GM23338 (cell line): ENCODE measurements around the gene C6orf120. TPM values are rescaled to one million over a fixed set of nuclear protein-coding genes. Genes with fewer than 3 reads are reported as not detected.

Experiments
- ATAC-seq: fragments of 200-7000 bp; cut with Tn5 transposase; 3 replicates; pipeline ENCODE4 v1.9.1; 2020
- DNase-seq: peaks from one replicate; pipeline ENCODE4 v3.0.0-alpha.2; 2015; ENCODE audit warnings: low spot score
- H2AFZ ChIP-seq: fragments of 200-600 bp; sonication (generic); 2 replicates; pipeline ENCODE4 v1.8.0; 2016; ENCODE audit warnings: antibody characterized with exemption, mild to moderate bottlenecking, moderate library complexity
- H3F3A ChIP-seq: fragments of 200-600 bp; sonication (generic); replicated peaks from 2 replicates; pipeline ENCODE4 v1.8.0; 2017; ENCODE audit warnings: antibody characterized with exemption, mixed run types, low read depth
- H3K27ac ChIP-seq: fragments of 200-600 bp; sonication (generic); 2 replicates; pipeline ENCODE4 v1.6.1; 2016; ENCODE audit warnings: low read depth
- H3K27me3 ChIP-seq: fragments of 200-600 bp; sonication (generic); 2 replicates; pipeline ENCODE4 v1.8.0; 2016; ENCODE audit warnings: mild to moderate bottlenecking, mixed run types, moderate library complexity; ENCODE audit not compliant: insufficient read depth
- H3K36me3 ChIP-seq: fragments of 200-600 bp; sonication (generic); 2 replicates; pipeline ENCODE4 v1.8.0; 2016; ENCODE audit warnings: mild to moderate bottlenecking; ENCODE audit not compliant: insufficient read depth
- H3K4me1 ChIP-seq: fragments of 200-600 bp; sonication (generic); 2 replicates; pipeline ENCODE4 v1.8.0; 2016; ENCODE audit warnings: mild to moderate bottlenecking, moderate library complexity; ENCODE audit not compliant: insufficient read depth
- H3K4me2 ChIP-seq: fragments of 200-600 bp; sonication (generic); 2 replicates; pipeline ENCODE4 v1.7.1; 2017; ENCODE audit warnings: mixed run types
- H3K4me3 ChIP-seq: fragments of 200-600 bp; sonication (generic); 2 replicates; pipeline ENCODE4 v1.6.1; 2016; ENCODE audit warnings: mixed run types
- H3K79me2 ChIP-seq: fragments of 200-600 bp; sonication (generic); replicated peaks from 2 replicates; pipeline ENCODE4 v1.8.0; 2017; ENCODE audit warnings: mild to moderate bottlenecking; ENCODE audit not compliant: insufficient read depth
- H3K9me2 ChIP-seq: fragments of 200-600 bp; sonication (generic); 2 replicates; pipeline ENCODE4 v1.8.0; 2017; ENCODE audit not compliant: insufficient read depth
- H4K20me1 ChIP-seq: fragments of 200-600 bp; sonication (generic); replicated peaks from 2 replicates; pipeline ENCODE4 v1.8.0; 2017; ENCODE audit warnings: mild to moderate bottlenecking; ENCODE audit not compliant: insufficient read depth
- H3K27ac Mint-ChIP-seq: 2 replicates; pipeline ENCODE4 v1.8.0; 2020; ENCODE audit warnings: inconsistent platforms, mild to moderate bottlenecking, moderate library complexity, mixed read lengths
- H3K27me3 Mint-ChIP-seq: 3 replicates; pipeline ENCODE4 v1.8.0; 2022; ENCODE audit warnings: low read depth, mild to moderate bottlenecking, moderate library complexity, mixed read lengths, inconsistent platforms; ENCODE audit not compliant: insufficient read depth, poor library complexity
- H3K36me3 Mint-ChIP-seq: 3 replicates; pipeline ENCODE4 v1.8.0; 2021; ENCODE audit warnings: low read depth, mild to moderate bottlenecking, inconsistent platforms, moderate library complexity, mixed read lengths
- H3K4me1 Mint-ChIP-seq: 3 replicates; pipeline ENCODE4 v1.8.0; 2020; ENCODE audit warnings: mild to moderate bottlenecking, inconsistent platforms, mixed read lengths
- H3K4me3 Mint-ChIP-seq: 3 replicates; pipeline ENCODE4 v1.8.0; 2021; ENCODE audit warnings: moderate library complexity, mild to moderate bottlenecking, inconsistent platforms, mixed read lengths
- H3K9me3 Mint-ChIP-seq: 3 replicates; pipeline ENCODE4 v1.8.0; 2020; ENCODE audit warnings: moderate library complexity, mild to moderate bottlenecking, inconsistent platforms, mixed read lengths
- CREB1 ChIP-seq: fragments of 250-450 bp; sonication (Bioruptor Pico); IDR thresholded peaks from 2 replicates; pipeline ENCODE4 v1.5.0; 2020; ENCODE audit warnings: low read depth, mild to moderate bottlenecking, moderate library complexity
- EZH2phosphoT487 ChIP-seq: fragments of 200-600 bp; sonication (generic); IDR thresholded peaks from one replicate; pipeline ENCODE4 v1.8.1; 2018; ENCODE audit warnings: antibody characterized with exemption; ENCODE audit not compliant: unreplicated experiment
- NANOG ChIP-seq: IDR thresholded peaks from 2 replicates; pipeline ENCODE4 v1.6.1; 2016; ENCODE audit warnings: antibody characterized with exemption, borderline replicate concordance
- POLR2AphosphoS5 ChIP-seq: IDR thresholded peaks from 2 replicates; pipeline ENCODE4 v1.6.1; 2016; ENCODE audit warnings: antibody characterized with exemption, low read depth
- ZNF114 ChIP-seq: fragments of 250-450 bp; sonication (Bioruptor Pico); IDR thresholded peaks from 2 replicates; pipeline ENCODE4 v1.5.0; 2020; ENCODE audit warnings: mild to moderate bottlenecking, moderate library complexity
- polyA plus RNA-seq: library from polyadenylated mRNA; unstranded; fragments of >200 nt; fragmentation: Nextera tagmentation; extraction: Ambion mirVana; gene quantifications from 2 replicates; pipeline ENCODE4 v1.2.1, GENCODE V29; 2016
- total RNA-seq: library from RNA; depleted of rRNA; stranded (reverse); fragments of >200 nt; shearing (Covaris generic); gene quantifications from 2 replicates; pipeline ENCODE4 v1.2.3, GENCODE V29; 2014
- TF ChIP-seq, protein P1 (sequence below): IDR thresholded peaks from one replicate; pipeline ENCODE4 v1.6.1; 2018; ENCODE audit warnings: antibody characterized with exemption; ENCODE audit not compliant: unreplicated experiment
- TF ChIP-seq, protein P2 (sequence below): IDR thresholded peaks from 2 replicates; pipeline ENCODE4 v1.6.1; 2016; ENCODE audit warnings: antibody characterized with exemption
- TF ChIP-seq, protein P3 (sequence below), 2 experiments: fragments of 200-600 bp in 1 of 2; sonication (generic) in 1 of 2; conservative IDR thresholded peaks; 2 replicates each; pipeline versions ENCODE4 v1.5.1 to v1.6.1; 2016 to 2017; ENCODE audit warnings: antibody characterized with exemption in 2 of 2, low read depth in 2 of 2, mild to moderate bottlenecking in 2 of 2, moderate library complexity in 1 of 2

Gene C6orf120
- total and polyA plus RNA-seq, 2 experiments from 2014 or later = 18.8 to 57.3 TPM

DNA sequence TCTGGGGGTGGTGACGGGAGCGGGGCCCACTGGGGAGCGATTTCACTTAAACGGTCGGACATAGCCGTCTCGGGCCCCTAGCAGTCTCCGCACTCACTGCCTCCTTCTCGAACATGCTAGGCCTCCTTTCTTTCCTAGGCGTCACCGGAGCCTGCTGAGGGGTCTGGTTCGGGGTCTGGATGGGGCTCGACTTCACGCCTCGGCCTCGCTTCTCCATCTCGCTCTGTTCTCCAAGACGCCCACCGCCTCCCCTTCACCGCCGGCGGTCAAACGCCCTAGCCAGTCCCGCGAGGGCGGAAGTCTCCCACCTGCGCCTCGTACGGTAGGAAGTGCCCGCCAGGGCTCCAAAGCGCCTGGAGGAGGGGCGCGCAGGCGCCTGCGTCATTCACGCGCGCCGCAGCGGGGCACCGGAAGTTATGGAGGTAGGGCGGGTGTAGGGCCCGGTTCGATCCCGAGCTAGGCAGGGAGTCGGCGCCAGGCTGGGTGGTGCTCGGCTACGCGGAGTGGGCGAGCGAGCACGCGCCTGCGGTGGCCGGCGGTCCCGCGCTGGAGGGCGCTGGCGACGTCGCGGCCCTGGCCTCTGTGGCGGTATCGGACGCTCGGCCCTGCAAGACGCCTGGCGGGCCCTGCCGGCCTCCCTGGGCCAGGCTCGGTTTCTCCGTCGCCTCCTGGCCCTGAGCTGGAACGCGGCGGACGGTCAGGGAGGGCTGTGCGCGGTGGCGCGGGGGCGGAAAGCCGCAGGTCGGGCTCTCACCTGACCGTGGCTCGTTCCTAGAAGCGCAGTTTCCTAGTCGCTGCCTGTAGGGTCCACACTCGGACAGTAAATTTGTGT lies 49.5 kb downstream of the C6orf120 start, which contains the start of the genes DYNLT2 and ERMARD:
Gene DYNLT2, minus strand, starts transcription at position 331 of the 832 bp plus-strand sequence. Its CDS starts 114 bp downstream, at position 217.
Gene ERMARD, plus strand, starts transcription at position 381 of the 832 bp plus-strand sequence. Its CDS starts 36 bp downstream, at position 417.
- peak within 1 kb of the TSS; percentile 96 for H3K27ac ChIP-seq
- no peaks in the 10 kb centered on the region for H3K27me3 ChIP-seq
- peak within 1 kb of the TSS; percentile 64; the same call in 1 of the 2 replicates for H2AFZ ChIP-seq
- peaks cover 27% of the 10 kb centered on the region for H3K4me1 ChIP-seq
- peak within 1 kb of the TSS; percentile 99 for H3K27ac Mint-ChIP-seq
- H3K9me2 ChIP-seq = no peaks in the 10 kb centered on the region
- H3K27me3 Mint-ChIP-seq = peaks cover 2% of the 10 kb centered on the region
- H3F3A ChIP-seq = no peaks in the 10 kb centered on the region
- H3K36me3 Mint-ChIP-seq = peaks cover 5% of the 10 kb centered on the region; the same call in 2 of the 3 replicates
- 0 out of 2 replicates have a peak, but pooled peaks cover 4% of the 10 kb centered on the region for H4K20me1 ChIP-seq
- TF ChIP-seq POLR2AphosphoS5 = peak; percentile 94
- TF ChIP-seq EZH2phosphoT487 = no peak
- TF ChIP-seq, protein P1, sequence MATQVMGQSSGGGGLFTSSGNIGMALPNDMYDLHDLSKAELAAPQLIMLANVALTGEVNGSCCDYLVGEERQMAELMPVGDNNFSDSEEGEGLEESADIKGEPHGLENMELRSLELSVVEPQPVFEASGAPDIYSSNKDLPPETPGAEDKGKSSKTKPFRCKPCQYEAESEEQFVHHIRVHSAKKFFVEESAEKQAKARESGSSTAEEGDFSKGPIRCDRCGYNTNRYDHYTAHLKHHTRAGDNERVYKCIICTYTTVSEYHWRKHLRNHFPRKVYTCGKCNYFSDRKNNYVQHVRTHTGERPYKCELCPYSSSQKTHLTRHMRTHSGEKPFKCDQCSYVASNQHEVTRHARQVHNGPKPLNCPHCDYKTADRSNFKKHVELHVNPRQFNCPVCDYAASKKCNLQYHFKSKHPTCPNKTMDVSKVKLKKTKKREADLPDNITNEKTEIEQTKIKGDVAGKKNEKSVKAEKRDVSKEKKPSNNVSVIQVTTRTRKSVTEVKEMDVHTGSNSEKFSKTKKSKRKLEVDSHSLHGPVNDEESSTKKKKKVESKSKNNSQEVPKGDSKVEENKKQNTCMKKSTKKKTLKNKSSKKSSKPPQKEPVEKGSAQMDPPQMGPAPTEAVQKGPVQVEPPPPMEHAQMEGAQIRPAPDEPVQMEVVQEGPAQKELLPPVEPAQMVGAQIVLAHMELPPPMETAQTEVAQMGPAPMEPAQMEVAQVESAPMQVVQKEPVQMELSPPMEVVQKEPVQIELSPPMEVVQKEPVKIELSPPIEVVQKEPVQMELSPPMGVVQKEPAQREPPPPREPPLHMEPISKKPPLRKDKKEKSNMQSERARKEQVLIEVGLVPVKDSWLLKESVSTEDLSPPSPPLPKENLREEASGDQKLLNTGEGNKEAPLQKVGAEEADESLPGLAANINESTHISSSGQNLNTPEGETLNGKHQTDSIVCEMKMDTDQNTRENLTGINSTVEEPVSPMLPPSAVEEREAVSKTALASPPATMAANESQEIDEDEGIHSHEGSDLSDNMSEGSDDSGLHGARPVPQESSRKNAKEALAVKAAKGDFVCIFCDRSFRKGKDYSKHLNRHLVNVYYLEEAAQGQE = no peak
- no peak for TF ChIP-seq ZNF114 (CRISPR knock-in tag)
- peak; percentile 98 for TF ChIP-seq CREB1
- TF ChIP-seq NANOG = no peak
- TF ChIP-seq, protein P2, sequence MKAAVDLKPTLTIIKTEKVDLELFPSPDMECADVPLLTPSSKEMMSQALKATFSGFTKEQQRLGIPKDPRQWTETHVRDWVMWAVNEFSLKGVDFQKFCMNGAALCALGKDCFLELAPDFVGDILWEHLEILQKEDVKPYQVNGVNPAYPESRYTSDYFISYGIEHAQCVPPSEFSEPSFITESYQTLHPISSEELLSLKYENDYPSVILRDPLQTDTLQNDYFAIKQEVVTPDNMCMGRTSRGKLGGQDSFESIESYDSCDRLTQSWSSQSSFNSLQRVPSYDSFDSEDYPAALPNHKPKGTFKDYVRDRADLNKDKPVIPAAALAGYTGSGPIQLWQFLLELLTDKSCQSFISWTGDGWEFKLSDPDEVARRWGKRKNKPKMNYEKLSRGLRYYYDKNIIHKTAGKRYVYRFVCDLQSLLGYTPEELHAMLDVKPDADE = peak; percentile 88
- TF ChIP-seq, protein P3, sequence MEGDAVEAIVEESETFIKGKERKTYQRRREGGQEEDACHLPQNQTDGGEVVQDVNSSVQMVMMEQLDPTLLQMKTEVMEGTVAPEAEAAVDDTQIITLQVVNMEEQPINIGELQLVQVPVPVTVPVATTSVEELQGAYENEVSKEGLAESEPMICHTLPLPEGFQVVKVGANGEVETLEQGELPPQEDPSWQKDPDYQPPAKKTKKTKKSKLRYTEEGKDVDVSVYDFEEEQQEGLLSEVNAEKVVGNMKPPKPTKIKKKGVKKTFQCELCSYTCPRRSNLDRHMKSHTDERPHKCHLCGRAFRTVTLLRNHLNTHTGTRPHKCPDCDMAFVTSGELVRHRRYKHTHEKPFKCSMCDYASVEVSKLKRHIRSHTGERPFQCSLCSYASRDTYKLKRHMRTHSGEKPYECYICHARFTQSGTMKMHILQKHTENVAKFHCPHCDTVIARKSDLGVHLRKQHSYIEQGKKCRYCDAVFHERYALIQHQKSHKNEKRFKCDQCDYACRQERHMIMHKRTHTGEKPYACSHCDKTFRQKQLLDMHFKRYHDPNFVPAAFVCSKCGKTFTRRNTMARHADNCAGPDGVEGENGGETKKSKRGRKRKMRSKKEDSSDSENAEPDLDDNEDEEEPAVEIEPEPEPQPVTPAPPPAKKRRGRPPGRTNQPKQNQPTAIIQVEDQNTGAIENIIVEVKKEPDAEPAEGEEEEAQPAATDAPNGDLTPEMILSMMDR (conservative IDR thresholded peaks at IDR 0.05; ENCODE audit: low read depth in 2 of 2) = 0 out of 4 replicates have a peak, but pooled peaks of 1 of the 2 experiments have one; percentile 1
- H3K4me2 ChIP-seq = peak within 1 kb of the TSS; percentile 89
- peak; percentile 93 for ATAC-seq
- H3K4me1 Mint-ChIP-seq = peaks cover 23% of the 10 kb centered on the region
- peaks cover 14% of the 10 kb centered on the region for H3K79me2 ChIP-seq
- peak; percentile 97 for DNase-seq
- peak within 1 kb of the TSS; percentile 84 for H3K4me3 ChIP-seq
- no peaks in the 10 kb centered on the region; the same call in 1 of the 2 replicates for H3K36me3 ChIP-seq
- no peaks in the 10 kb centered on the region for H3K9me3 Mint-ChIP-seq
- peak within 1 kb of the TSS; percentile 98 for H3K4me3 Mint-ChIP-seq
